DOHH2 (cell line): ENCODE measurements around the gene COL9A3.

Source experiments
- EZH2phosphoT487 ChIP-seq: fragments of 200-600 bp; sonication (generic); IDR thresholded peaks from 2 replicates; pipeline ENCODE4 v1.6.1; 2017; ENCODE audit warnings: borderline replicate concordance, mild to moderate bottlenecking, antibody characterized with exemption, low read length, moderate library complexity, mixed read lengths
- TF ChIP-seq, protein P1 (sequence below): fragments of 200-600 bp; sonication (generic); IDR thresholded peaks from one replicate; pipeline ENCODE4 v1.5.1; 2014; ENCODE audit warnings: antibody characterized with exemption, mild to moderate bottlenecking, low read depth, low read length; ENCODE audit not compliant: poor library complexity, severe bottlenecking

DNA sequence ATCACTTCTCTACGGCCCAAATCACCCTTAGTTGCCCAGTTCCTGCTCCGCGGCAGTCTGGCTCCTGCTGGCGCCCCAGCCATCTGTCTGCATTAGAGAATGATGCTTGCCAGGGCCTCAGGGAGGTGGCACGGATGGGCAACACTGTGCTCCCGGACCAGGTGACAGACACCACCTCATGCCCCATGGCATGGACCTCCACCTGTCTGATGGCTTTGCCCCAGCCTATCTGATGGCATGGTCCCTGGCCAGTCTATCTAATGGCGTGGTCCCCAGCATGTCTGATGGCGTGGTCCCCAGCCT, 39.4 kb upstream of the COL9A3 start:
- TF ChIP-seq, protein P1, sequence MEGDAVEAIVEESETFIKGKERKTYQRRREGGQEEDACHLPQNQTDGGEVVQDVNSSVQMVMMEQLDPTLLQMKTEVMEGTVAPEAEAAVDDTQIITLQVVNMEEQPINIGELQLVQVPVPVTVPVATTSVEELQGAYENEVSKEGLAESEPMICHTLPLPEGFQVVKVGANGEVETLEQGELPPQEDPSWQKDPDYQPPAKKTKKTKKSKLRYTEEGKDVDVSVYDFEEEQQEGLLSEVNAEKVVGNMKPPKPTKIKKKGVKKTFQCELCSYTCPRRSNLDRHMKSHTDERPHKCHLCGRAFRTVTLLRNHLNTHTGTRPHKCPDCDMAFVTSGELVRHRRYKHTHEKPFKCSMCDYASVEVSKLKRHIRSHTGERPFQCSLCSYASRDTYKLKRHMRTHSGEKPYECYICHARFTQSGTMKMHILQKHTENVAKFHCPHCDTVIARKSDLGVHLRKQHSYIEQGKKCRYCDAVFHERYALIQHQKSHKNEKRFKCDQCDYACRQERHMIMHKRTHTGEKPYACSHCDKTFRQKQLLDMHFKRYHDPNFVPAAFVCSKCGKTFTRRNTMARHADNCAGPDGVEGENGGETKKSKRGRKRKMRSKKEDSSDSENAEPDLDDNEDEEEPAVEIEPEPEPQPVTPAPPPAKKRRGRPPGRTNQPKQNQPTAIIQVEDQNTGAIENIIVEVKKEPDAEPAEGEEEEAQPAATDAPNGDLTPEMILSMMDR, result no peak
- no peak for TF ChIP-seq EZH2phosphoT487
